GM19395 (cell line): ENCODE data around the gene CTDNEP1.
A peak's percentile ranks its signal among the peaks of the same experiment; 100 is the strongest.

Experiments
- ATAC-seq: cut with Tn5 transposase; IDR thresholded peaks from one replicate; pipeline ENCODE4 v1.9.1; 2021; ENCODE audit warnings: mild to moderate bottlenecking, moderate library complexity; ENCODE audit not compliant: unreplicated experiment

The CTDNEP1 gene

DNA sequence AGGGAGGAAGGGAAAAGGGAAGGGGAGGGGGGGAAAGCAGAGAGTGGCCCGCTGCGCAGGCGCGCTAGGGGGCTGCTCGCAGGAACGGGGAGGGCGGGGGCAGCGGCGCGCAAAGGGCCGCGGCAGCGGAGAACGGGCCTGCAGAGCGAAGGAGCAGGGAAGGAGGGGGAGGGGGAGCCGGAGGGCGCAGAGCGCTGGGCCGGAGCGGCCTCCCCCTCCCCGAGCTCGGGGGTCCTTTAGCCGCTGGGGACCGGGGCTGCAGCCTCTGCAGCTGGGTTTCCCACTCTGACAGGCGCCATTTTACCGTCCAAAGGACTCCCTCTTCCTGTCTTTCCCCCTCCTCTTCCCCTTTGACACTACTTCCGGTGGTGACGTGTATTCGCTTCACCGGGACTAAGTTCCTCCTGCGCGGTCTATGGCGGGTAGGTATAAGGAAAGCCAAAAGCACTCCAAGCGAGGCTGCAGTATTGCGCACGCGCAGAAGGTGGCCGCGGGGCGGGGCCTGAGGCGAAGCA, at the start of gene CTDNEP1:
Gene CTDNEP1, minus strand, starts transcription at position 74 of the 515 bp plus-strand sequence. CDS start 438 bp downstream, outside the sequence.
- peak; percentile 90 for ATAC-seq

DNA sequence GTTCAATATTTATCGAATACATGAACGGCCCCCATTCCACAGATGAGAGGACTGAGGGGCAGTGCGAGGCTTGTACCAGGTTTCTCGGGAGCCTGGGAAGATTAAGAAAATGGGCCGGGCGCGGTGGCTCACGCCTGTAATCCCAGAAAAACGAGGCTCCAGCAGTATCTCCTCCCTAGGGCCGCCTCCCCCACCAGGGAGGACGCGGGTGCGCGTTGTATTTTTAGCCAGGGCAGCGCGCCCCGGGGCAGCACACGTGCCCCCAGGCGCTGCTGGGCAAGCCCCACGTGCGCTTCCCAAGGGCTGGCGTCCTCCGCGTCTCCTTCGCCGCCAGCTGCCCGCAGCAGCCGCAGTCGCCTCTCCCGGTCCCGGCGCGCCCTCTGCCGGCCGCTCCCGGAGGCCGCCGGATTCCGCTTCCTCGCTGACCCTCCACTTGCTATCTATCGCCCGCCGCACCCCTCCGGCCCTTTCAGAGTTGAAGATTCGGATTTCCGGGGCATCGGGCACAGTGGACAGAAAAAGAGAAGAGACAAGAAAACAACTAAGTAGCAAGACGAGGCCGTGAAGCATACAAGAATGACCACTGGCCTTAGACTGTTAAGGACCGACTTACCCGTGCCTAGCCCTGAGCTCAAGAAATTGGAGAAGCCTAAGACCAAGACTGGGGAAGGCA, 44.8 kb upstream of the CTDNEP1 start:
- no peak for ATAC-seq

DNA sequence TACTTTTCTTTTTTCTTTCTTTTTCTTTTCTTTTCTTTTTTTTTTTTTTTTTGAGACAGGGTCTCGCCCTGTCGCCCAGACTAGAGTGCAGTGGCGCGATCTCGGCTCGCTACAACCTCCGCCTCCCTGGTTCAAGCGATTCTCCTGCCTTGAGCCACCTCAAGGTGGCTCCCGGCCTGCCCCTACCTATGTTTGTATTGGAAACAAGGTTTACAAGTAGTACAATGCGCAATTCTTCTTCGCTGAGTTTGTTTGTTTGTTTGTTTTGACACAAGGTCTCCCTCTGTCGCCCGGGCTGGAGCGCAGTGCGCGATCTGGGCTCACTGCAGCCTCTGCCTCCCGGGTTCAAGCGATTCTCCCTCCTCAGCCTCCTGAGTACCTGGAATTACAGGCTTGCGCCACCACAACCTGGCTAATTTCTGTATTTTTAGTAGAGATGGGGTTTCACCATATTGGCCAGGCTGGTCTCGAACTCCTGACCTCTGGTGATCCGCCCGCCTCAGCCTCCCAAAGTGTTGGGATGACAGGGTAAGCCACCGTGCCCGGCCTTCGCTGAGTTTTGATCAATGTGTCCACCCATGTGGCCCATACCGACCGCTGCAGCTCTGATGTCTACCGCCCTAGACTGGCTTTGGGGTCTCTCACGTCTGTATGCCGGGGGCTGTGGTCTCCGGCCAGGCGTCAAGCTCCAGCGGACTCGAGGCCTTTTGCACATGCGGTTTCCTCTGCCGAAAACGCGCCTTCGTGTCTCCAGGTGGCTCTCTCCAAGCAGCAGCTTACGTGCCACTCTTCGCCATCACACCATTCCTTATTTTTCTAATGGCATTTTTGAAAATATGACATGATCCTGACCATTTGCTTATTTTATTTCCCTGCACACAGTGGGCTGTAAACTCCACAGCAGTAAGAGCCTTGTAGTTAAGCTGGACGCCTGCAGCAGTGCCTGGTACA, 44.0 kb upstream of the CTDNEP1 start:
- ATAC-seq = no peak

DNA sequence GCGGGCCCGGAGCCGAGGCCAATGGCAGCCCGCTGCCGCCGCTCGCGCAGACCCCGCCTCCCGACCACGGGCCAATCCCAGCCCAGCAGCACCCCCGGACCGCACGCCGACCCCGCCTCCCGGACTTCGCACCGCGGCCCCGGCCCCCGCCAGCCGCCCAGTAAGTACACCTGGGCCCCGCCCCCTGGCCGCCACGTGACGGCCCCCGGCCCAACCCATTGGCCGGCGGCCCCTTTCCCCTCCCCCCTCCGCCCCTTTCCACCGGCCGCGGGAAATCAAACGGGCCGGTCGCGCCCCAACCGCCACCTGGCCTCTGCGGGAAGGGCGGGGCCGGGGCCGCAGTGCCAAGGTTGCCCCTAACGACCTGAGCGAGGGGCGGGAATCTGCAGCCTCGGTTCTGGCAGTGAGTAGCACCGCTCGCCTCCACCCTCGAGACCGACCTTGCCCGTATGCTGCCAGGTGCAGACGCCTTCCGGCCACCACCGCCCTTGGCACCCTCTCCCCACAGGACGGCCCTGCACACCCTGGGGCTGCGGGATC, 43.1 kb upstream of the CTDNEP1 start, which contains the start of gene YBX2:
Gene YBX2, minus strand, starts transcription at position 26 of the 540 bp plus-strand sequence. CDS start 139 bp downstream, outside the sequence.
- ATAC-seq = no peak

DNA sequence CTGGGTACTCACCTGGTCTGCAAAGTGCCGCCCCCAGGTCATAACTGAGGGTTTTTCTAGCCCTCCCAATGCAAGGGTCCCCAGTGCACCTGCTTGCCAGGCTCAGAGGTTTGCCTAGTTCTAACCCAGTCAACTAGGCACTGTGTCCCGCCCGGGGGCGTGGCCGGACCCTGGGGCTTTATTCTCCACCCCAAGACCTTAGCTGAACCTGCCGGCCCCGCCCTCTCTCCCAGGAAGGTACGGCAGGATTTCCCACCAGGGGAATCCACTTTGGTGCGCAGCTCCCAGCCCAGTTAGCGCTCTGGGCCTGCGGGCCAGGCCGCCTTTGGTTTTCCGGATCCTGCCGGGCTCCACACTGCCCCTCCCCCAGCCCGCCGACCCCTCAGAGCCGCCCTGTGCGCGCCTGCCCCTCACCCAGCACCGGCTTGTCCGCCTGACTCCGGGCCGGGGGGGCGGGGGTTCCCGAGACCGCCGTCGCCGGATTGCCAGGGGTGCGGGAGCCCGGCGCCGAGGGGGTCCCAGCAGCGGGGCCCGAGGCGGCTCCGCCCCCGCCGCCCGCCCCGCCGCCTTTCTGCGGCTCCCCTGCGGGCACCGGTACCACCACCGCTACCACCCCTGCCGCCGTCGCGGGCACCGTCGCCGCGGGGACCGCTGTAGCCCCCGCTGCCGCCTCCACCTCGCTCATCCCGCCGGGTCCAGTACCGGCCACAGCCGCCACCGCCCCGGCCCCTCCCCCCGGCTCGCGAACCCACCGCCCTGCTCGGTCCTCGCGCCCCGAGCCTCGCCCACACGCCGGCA, 42.5 kb upstream of the CTDNEP1 start:
- ATAC-seq = no peak

DNA sequence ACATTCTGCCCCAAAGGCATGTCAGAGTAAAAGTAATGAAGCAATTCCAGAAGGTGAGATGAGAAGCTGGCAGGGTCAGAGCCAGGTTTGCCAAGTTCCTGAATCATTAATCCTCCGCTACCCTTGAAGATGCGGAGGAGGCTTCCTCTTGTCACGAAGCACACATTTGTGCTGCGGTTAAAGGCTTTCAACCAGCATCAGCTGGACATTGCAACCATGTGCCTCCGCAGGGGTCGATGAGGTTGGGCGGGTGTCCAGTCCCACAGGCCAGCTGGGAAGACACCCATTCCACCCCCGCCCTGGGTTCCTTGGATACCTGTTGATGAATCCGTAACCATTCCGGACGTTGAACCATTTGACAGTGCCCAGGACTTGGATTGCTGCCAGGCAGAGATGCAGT, 41.6 kb upstream of the CTDNEP1 start:
- no peak for ATAC-seq

DNA sequence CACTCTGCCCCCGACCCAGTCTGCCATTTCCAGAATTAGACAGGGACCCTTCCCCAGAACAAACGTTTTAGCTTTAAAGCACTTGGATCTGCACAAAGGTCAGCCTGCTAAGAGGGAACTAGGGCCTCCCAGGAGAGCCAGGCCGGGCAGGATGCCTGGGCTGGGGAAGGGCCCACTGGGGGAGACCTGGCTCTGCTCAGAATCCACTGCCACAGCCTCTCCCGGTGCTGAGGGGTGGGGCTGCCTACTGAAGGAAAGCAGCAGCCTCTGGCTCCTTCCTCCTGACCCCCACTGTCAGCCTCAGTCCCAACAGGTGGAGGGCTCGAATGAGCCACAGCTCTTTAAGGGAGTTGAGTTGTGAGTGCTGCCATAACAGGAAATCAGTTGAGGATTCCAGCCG, 41.2 kb upstream of the CTDNEP1 start:
- no peak for ATAC-seq

DNA sequence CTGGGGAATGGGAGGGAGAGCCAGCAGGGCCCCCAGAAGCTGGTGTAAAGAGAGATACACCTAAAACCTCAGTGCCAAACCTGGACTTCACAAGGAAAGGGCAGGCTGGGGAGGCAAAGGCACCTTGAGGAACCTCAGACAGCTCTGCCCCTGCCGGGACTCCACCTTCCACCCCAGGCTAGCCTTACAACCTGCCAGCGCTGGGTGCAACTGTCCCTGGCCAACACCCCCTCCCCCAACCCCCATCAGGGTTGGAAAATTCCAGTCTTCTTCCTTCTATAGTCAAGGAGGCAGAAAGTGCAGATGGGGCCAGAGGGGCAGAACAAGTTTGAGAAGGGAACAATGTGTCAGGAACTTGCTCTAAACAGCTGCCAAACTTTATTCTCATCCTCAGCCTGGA, 40.7 kb upstream of the CTDNEP1 start:
- ATAC-seq = no peak

DNA sequence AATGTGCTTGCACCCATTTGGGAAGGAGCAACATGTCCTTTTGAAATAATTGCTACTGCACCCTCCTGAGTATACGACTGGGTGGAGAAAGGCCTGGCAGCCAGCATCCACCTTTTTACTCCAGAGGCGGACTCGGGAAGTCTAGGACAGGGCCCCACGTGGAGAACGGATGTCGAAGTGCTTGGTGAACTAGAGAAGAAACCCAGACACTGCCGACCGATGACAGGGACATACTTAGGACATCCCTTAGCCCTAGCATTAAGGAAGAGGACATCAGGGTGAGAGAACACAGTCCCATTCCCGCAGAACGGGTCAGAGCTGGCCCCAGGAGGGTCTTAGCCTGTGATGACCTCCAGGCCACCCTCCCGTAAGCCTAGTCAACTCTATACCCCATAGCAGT, 39.2 kb upstream of the CTDNEP1 start:
- no peak for ATAC-seq

DNA sequence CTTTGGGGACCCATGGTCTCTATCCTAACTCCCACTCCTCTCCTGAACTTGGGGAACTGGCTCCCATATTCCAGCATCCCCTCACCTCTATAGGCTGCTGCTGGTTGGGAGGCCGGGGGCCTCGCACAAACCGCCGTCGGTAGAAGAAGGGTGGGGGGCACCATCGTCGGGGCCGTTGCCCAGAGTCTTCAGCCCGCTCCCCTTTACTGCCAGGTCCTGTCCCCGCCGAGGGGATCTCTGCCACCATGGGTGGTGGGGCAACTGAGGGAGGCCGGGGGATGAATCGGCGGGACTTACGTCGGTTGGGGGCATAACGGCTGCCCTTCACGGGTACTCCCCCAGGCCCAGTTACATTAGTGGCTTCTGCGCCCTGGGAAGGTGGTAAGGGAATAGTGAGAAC, 38.6 kb upstream of the CTDNEP1 start:
- no peak for ATAC-seq

DNA sequence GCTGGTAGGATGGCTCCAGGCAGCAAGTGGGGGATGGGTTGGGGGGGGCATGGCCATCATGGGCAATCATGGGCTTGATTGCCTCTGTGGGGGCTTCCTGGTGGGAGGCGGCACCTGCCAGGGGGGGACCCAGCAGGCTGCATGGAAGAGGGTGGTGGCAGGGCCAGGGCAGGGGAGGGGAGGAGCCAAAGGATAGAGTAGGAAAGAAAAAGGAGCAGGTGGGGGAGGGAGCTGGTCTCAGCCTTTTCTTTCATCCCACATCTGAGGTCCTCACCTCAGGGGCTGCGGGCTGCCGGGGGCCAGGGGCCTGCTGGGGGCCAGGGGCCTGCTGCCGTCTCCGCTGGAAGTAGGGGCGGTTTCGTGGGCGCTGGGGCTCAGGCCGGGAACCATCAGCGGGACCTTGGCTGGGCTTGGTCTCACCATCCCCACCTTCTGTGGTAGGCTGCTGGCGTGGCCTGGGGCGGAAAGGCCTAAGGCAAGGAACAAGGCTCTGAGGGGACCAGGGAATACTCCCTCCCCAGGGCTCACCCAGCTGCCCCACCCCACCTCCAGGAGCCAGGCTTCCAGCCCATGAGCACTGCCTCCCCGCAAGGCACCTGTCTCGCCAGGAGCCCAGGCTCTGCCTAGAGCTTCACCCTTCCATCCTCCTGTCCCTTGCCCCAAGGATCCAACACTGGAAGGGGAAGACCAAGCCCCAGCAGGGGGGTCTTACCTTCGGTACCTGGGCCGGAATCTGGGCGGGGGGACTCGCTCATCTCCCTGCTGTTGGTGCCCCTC, 37.9 kb upstream of the CTDNEP1 start:
- ATAC-seq = no peak

DNA sequence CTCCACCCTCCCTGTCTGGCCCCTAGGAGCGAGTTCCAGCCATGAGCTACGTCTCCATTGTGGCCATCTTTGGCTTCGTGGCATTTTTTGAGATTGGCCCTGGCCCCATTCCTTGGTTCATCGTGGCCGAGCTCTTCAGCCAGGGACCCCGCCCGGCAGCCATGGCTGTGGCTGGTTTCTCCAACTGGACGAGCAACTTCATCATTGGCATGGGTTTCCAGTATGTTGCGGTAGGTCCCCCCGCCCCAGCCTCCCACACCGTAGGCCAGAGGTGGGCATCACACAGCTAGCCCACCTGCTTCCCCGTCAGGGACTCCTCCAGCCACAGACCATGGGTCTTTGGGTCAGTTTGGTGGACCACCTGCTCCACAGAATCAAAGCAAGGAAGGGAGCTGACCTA, 34.1 kb upstream of the CTDNEP1 start:
- no peak for ATAC-seq

DNA sequence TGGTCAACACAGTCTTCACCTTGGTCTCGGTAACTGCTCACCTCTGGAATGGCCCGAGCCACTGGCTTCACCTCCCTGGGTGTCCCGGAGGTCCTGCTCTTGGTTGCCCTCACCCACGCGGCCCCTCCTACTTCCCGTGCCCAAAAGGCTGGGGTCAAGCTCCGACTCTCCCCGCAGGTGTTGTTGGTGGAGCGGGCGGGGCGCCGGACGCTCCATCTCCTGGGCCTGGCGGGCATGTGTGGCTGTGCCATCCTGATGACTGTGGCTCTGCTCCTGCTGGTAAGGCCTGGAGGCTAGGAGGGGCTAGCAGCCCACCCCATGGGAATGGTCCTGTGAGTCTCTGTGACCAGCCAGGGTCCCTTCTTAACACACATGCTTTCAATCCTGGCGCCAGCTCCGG, 33.4 kb upstream of the CTDNEP1 start:
- no peak for ATAC-seq

DNA sequence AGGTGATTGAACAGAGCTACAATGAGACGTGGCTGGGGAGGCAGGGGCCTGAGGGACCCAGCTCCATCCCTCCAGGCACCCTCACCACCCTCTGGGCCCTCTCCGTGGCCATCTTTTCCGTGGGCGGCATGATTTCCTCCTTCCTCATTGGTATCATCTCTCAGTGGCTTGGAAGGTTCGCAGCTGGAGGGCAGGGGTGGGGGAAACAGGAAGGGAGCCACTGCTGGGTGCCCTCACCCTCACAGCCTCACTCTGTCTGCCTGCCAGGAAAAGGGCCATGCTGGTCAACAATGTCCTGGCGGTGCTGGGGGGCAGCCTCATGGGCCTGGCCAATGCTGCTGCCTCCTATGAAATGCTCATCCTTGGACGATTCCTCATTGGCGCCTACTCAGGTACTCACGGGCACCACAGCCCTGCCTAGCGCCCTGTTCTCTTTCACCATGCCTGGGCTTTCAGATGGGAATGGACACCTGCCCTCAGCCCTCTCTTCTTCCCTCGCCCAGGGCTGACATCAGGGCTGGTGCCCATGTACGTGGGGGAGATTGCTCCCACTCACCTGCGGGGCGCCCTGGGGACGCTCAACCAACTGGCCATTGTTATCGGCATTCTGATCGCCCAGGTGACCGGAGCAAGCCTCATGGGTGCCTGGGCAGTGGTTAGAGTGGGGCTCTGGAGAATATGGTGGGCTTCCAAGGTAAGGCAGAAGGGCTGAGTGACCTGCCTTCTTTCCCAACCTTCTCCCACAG, 32.1 kb upstream of the CTDNEP1 start:
- no peak for ATAC-seq

DNA sequence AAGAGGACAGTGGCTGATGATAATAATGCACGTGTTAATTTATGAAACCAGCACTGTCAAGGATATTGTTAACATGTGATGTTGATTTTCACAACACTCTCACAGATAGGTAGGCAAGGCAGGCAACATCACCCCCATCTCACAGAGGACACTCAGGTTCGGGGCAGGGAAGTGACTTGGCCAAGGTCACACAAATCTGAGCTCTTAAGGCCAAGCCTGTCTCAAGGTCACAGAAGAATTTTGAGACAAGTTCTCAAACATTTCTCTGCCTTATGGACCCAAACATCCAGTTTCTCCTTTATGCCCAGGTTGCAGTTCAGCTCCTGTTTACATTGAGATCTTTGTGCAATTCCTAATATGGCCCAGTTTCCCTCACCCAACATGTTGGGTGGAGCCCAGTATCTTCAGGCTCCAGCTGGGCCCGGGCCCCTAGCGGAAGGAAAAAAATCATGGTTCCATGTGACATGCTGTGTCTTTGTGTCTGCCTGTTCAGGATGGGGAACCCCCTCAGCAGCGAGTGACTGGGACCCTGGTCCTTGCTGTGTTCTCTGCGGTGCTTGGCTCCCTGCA, 31.3 kb upstream of the CTDNEP1 start:
- no peak for ATAC-seq

DNA sequence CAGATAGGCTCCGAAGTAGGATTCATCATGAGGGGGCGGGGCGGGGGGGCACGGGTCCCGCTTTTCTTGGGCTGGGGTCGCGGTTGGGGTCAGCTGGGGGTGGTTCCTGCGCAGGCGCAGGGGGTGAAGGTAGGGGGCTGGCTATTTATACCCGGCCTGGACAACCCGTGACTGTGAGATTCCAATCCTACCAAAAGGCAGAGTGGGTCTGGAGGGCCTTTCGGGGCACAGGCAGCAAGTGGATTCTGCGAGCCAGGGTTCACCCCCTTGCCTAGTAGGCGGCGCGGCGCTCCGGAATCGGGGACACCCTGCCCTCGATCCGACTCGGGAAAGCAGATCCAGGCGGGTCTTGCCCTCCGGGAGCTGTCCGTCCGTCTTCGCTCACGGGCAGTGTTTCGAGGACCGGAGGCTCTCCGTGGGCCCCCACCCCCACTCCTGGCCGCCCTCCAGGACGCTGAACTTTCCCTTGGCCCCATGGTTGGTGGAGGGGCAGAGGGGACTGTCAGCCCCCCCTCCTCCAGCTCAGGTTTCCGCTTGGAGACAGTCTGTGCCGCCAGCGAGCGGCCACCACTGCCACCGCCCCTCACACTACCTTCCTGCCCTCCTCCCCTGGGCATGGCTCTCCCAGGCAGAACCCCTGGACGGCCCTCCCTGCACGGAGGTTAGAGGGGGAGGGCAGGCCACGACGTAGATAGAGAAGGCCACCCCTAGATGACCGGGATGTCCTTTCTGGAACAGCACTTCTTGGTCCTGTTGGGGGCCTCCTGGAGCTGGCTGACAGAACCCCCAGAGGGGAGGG, 30.6 kb upstream of the CTDNEP1 start:
- no peak for ATAC-seq

DNA sequence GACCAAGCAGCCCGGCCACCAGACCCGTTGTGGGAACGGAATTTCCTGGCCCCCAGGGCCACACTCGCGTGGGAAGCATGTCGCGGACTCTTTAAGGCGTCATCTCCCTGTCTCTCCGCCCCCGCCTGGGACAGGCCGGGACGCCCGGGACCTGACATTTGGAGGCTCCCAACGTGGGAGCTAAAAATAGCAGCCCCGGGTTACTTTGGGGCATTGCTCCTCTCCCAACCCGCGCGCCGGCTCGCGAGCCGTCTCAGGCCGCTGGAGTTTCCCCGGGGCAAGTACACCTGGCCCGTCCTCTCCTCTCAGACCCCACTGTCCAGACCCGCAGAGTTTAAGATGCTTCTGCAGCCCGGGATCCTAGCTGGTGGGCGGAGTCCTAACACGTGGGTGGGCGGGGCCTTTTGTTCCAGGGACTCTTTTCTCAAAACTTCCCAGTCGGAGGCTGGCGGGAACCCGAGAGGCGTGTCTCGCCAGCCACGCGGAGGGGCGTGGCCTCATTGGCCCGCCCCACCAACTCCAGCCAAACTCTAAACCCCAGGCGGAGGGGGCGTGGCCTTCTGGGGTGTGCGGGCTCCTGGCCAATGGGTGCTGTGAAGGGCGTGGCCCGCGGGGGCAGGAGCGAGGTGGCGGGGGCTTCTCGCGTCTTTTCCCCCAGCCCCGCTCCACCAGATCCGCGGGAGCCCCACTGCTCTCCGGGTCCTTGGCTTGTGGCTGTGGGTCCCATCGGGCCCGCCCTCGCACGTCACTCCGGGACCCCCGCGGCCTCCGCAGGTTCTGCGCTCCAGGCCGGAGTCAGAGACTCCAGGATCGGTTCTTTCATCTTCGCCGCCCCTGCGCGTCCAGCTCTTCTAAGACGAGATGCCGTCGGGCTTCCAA, 29.8 kb upstream of the CTDNEP1 start, which contains the start of gene SLC2A4:
Gene SLC2A4, plus strand, starts transcription at position 645 of the 879 bp plus-strand sequence. Its CDS starts 217 bp downstream, at position 862.
- ATAC-seq = no peak
